NCI-H460 (cell line): ENCODE measurements around the gene SIK3. TPM values are rescaled to one million over a fixed set of nuclear protein-coding genes. Genes with fewer than 3 reads are reported as not detected.

Experiments
- DNase-seq: peaks from one replicate; pipeline ENCODE4 v3.0.0-alpha.2; 2016; ENCODE audit warnings: low read depth; ENCODE audit errors: extremely low read depth
- total RNA-seq: library from RNA; depleted of rRNA; stranded (reverse); fragments of >200 nt; shearing (Covaris generic); gene quantifications from 2 replicates; pipeline ENCODE4 v1.2.3, GENCODE V29; 2014

Gene SIK3
- total RNA-seq, 1 experiment from 2014 or later = 7.0 TPM

- no peak for DNase-seq
Observed at GRCh38 chr11:116936754-116937446, 161.3 kb downstream of the SIK3 start.

- DNase-seq = no peak
Observed at GRCh38 chr11:116935514-116935913, 162.7 kb downstream of the SIK3 start.

GRCh38 chr11:116935089-116935488 lies 163.1 kb downstream of the SIK3 start:
- no peak for DNase-seq

- no peak for DNase-seq
Observed at GRCh38 chr11:116933961-116934360, 164.3 kb downstream of the SIK3 start.

- DNase-seq = no peak
Observed at GRCh38 chr11:116932181-116932580, 166.0 kb downstream of the SIK3 start.

DNA sequence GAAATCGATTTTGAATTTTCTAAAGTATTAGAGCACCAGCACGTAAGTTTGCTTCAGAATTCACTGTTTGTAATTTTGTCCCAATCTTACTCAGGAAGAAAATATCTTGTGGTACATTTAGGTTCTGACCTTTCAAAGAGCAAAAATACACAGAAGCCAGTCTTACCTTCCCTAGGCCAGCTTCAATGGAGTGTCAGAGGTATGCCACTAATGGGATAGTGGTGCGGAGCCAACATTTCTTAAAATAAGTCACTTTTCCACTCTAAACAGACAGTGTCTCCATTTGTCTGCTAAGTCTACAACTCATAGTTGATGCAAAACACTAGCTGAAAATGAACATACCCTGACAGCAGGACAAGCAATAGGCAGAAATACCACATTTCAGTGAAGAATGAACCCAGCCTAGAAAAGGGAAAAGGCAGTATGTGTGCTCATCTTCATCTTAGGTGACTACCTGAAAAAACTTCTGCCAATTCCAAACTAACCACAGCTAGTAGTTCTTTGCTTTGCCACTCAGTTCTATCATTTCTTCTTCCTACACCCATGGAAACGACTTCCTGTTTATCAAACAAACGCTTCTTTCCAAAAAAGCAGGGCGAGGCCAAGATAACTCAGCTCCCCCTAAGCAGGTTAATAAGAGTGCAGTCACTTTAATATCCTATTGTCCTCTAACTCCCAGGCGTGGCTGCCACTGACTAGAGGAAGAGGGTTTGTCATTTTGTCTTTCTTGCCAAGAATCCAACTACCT lies 166.8 kb downstream of the SIK3 start:
- no peak for DNase-seq

DNA sequence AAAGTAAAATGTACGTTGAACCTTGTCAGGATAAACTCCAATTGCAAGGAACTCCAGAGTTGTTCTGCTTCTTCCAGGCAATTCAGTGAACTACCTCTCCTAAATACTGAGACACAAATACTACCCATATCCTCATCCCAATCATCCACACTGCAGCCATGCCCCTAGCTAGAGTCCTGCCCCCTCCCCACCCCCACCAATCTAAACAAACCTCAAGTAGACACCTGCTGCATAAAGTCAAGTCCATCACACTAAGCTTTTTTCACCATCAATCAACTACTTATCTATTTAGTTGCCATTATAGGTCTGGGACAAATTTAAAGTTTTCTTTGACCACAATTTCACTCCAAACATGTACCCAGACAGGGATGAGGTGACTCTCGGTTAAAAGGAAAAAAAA lies 167.6 kb downstream of the SIK3 start:
- DNase-seq = no peak

- DNase-seq = peak; percentile 26
Observed at GRCh38 chr11:116930177-116930576, 168.1 kb downstream of the SIK3 start.

DNA sequence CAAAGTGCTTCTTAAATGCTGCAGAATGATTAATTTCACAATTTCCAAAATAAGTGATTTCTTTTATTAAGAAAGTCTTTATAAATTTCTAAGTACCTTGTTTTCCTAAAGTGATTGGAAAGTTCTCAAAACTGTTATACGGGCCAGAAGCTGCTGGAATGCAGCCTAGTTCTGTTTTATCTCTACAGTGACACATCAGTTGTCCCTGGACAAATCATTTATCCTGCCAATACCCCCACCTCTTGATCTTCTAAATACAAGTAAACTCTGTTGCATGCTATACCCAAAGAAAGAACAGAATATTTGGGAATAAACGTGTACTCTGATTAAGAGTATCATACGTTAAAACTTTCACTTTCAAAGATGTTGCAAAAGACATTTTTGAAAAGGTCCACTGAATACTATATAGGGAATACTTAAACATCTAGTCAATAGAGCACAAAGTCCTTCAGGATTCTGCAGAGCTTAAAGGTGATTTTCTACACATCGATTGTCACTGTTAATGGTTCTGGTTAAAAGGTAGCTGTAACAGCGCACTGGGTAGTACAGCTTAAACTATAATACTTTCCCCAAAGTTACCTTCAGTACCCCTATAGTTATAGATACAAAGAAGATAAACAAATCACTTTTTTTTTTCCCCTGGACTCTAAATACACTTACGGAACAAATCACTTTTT lies 168.7 kb downstream of the SIK3 start:
- DNase-seq = no peak

DNA sequence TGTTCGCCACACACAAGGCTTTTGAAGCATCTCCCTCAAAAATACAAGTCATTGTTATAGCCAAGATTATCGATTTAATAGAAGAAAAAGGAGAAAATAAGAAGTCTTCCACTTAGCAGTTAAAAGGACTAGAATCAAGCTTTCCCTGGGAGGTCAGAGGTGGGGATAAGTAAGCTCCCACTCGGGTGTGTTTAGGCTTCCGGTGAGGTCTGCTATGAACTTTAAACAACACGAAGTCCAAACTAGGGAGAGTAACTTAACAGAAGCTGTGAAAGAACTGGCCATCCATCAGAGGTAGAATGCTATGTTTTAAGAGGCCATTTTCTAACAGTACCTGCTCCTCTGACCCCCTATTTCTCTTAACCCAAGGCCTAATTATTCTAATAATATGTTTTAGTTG lies 169.4 kb downstream of the SIK3 start:
- no peak for DNase-seq

GRCh38 chr11:116928102-116928777 lies 170.0 kb downstream of the SIK3 start:
- no peak for DNase-seq

DNA sequence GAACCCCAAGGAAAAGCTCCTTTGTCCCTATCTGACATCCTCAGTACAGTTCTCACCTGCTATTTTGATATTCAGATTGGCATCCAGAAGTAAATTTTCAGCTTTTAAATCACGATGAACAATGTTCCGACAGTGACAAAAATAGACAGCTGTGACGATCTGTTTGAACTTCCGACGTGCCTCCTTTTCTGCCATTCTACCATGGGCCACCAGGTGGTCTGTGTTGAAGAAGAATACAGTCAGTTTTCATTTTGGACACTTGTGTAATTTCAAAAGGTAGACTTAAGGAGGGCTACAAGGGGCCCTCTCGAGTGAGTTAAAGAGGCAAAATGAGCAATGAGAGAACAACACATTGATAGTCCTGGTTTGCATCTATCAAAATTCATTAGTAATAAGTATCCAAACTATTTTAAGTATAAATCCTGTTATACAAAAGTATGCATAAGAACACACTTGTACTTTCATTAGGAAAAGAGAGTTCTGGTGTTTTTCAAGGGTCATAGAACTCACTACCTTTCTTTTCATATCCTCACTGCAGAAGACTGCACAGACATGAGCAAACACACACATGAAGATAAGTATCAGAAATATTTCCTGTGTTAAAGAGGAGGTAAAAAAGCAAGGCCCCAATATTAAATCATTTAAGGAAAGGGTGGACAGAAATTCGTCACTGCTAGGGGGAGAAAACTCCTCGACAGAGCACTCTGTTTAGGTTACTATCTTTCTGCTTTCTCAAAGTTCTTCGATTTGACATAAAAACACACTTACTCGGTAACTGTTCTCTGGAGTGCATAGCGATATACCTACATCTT lies 170.9 kb downstream of the SIK3 start:
- no peak for DNase-seq

- no peak for DNase-seq
Observed at GRCh38 chr11:116925050-116925449, 173.2 kb downstream of the SIK3 start.

- DNase-seq = no peak
Observed at GRCh38 chr11:116918925-116919655, 179.1 kb downstream of the SIK3 start.

DNA sequence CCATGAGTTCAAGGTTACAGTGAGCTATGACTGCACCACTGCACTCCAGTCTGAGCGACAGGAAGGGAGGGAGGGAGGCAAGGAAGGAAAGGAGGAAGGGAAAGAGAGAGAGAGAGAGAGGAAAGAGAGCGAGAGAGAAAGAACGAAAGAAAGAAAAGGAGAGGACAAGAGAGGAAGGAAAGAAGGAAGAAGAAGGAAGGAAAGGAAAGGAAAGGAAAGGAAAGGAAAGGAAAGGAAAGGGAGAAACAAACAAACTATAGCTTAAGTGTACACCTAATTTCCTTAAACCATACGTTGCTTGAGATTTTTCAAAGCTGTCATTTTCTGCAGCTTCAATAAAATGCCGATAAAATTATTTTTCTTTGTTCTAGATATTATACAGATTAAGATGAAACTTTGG lies 180.6 kb downstream of the SIK3 start:
- no peak for DNase-seq

DNA sequence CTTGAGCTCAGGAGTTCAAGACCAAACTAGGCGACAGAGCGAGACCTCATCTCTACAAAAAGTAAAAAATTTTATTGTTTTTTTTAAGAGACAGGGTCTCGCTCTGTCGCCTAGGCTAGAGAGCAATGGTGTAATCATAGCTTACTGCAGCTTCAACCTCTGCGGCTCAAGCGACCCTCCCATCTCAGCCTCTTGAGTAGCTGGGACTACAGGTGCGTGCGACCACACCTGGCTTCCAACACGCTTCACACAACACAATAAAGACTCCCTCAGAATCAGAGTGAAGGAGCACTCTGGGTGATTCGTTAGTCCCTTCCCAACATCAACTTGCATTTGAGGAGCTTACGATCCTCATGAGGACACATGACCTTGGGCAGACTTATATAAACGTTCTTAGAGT lies 181.3 kb downstream of the SIK3 start:
- no peak for DNase-seq

DNA sequence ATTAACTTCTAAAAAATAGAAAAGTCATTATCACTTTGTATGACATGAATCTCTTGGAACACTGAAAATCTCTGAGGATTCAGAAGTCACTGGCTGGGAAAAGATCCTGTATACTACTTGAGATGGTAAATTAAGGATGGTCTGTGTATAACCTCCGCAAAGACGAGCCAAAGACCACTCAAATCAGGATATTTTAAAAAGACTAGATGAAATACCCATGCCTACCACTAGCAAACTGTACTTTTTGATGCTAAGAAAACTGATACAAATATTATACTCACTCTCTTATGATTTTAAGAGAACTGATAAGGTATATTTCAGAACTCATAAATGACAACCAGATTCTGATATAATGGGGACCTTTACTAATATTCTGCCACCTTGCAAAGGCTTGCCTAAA lies 182.2 kb downstream of the SIK3 start:
- DNase-seq = no peak

DNA sequence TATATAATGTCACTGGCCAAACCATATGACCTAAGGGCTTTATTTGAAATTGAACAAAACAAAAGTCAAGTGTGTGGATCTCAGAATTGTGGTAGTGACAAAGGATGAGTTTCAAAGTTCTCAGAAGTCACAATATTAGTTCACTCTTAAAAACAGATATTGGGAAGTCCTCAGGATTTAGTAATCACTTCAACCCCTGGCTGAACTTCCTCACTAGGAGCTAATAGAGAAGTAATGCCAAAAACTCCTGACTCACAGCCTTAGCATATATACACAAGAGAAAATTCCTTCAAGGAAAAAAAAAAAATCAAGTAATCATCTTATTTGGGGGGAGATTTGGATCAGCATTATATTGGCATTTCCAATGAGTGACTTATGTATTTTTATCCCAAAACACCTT lies 185.2 kb downstream of the SIK3 start:
- DNase-seq = no peak

DNA sequence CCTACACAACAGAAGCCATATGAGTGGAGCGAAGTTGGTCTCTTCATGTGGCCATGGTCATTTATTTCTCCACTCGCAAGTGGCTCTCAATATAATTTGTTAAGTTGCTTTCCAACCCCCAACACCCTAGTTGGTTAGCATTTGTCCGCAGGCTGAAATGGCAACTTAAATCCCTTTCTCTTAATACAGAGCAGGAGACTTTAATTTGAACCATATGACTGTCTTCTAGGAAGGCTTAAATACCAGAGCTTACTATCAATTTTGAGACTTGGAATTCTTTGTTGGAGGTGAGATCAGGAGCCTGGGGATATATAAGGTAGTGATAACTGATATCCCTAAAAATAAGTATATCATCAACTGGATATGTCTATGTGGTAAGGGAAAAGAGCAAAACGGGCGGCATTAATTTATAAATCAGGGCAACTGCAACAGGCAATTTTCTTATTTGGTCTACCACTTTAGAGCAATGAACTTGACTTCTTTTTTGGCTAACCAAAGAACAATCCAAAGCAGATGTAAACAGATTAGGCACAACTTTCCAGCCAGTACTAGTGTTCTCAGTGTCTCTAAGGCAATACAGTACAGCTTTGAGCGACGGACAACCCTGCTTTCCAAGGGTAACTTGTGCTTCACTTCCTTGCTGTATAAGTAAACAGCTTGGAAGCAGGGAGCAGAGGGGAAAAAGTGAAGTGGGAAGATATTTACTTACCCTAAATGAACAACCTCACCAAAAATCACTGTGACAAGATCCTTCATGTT lies 186.1 kb downstream of the SIK3 start:
- no peak for DNase-seq
